Inflammatory macrophage (primary cell): ENCODE measurements around the gene ASPHD1.

Experiments used
- DNase-seq, 2 donors: peaks; one replicate each; pipeline ENCODE4 v3.0.0-alpha.2; 2020 to 2022

ASPHD1 gene

GRCh38 chr16:29943846-29944799 lies 43.8 kb downstream of the ASPHD1 start:
- no peak for DNase-seq

GRCh38 chr16:29947897-29948296 lies 47.6 kb downstream of the ASPHD1 start:
- no peak for DNase-seq

GRCh38 chr16:29950806-29951461 lies 50.6 kb downstream of the ASPHD1 start:
- DNase-seq: no peak

GRCh38 chr16:29951625-29952365 lies 51.5 kb downstream of the ASPHD1 start:
- DNase-seq: no peak
